Neutrophil (primary cell): ENCODE results near the gene OLFML1.

Experiments
- H3K27ac ChIP-seq: fragments of 200-600 bp; sonication (generic); 2 replicates; pipeline ENCODE4 v1.5.1; 2016; ENCODE audit warnings: mild to moderate bottlenecking, moderate library complexity
- H3K27me3 ChIP-seq: fragments of 200-600 bp; sonication (generic); 2 replicates; pipeline ENCODE4 v1.6.0; 2016; ENCODE audit warnings: mild to moderate bottlenecking
- H3K36me3 ChIP-seq: fragments of 200-600 bp; sonication (generic); 2 replicates; pipeline ENCODE4 v1.5.1; 2017
- H3K4me1 ChIP-seq, 2 experiments: fragments of 200-600 bp in 1 of 2; sonication (generic) in 1 of 2; 1 replicate in 1 of 2; 2 replicates in 1 of 2; pipeline versions ENCODE4 v1.5.1 to v1.6.1; 2013 to 2016; ENCODE audit warnings: low read depth in 1 of 2, low read length in 1 of 2, mild to moderate bottlenecking in 1 of 2, moderate library complexity in 1 of 2; ENCODE audit not compliant: control insufficient read depth in 1 of 2, insufficient read depth in 1 of 2
- H3K4me3 ChIP-seq, 2 experiments: fragments of 200-600 bp in 1 of 2; sonication (generic) in 1 of 2; 1 replicate in 1 of 2; 2 replicates in 1 of 2; pipeline ENCODE4 v1.5.1; 2013 to 2016; ENCODE audit warnings: low read depth in 1 of 2, low read length in 1 of 2, mild to moderate bottlenecking in 1 of 2, moderate library complexity in 1 of 2
- H3K9me3 ChIP-seq: fragments of 200-600 bp; sonication (generic); 2 replicates; pipeline ENCODE4 v1.5.1; 2016
- TF ChIP-seq, protein P1 (sequence below): fragments of 200-600 bp; sonication (generic); IDR thresholded peaks from 2 replicates; pipeline ENCODE4 v1.5.1; 2016; ENCODE audit warnings: antibody characterized with exemption

Gene OLFML1

DNA sequence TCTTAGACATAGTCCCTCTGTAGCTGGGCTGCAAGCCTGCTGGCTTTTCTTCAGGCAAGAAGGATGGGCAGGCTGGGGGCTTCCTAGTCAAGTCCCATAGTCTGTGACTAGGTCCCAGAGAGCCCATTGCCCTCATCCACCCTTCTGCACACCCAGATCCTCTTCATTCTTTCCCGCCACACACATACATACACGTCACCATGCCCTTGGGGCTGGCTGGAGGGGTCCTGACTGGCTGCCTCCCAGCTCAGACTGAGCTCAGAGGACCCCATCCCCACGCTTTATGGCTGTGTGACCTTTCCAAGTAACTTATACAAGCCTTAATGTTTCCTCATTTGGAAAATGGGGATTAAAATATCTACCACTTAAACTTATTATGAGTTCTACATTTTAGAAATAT is 14.9 kb downstream of the OLFML1 start:
- H3K4me1 ChIP-seq: peaks cover 0 to 21% of the 10 kb centered on the region in 2 experiments

DNA sequence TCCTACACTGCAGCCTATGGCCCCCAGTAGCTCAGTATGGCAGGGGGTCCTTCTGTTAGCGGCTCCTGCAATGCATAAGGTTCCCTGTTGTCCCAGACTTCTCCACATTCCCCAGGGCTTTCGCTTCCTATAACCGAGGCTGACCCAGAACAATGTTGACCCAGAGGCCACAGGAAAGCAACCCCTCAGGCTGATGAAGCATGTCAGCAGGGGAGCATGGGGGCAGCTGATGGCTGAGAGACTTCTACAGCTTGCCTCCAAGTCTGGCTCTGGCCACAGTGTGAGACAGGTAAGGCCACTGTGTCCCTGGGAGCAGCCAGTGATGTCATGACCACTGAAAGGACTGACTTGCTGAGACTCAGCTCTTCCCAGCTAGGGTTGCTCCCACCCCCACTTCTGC is 15.9 kb downstream of the OLFML1 start:
- H3K36me3 ChIP-seq: no peaks in the 10 kb centered on the region
- no peaks in the 10 kb centered on the region for H3K9me3 ChIP-seq
- H3K27ac ChIP-seq: no peak overlapping the region
- TF ChIP-seq, protein P1, sequence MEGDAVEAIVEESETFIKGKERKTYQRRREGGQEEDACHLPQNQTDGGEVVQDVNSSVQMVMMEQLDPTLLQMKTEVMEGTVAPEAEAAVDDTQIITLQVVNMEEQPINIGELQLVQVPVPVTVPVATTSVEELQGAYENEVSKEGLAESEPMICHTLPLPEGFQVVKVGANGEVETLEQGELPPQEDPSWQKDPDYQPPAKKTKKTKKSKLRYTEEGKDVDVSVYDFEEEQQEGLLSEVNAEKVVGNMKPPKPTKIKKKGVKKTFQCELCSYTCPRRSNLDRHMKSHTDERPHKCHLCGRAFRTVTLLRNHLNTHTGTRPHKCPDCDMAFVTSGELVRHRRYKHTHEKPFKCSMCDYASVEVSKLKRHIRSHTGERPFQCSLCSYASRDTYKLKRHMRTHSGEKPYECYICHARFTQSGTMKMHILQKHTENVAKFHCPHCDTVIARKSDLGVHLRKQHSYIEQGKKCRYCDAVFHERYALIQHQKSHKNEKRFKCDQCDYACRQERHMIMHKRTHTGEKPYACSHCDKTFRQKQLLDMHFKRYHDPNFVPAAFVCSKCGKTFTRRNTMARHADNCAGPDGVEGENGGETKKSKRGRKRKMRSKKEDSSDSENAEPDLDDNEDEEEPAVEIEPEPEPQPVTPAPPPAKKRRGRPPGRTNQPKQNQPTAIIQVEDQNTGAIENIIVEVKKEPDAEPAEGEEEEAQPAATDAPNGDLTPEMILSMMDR: no peak
- no peaks in the 10 kb centered on the region for H3K27me3 ChIP-seq
- H3K4me1 ChIP-seq: peaks cover 0 to 14% of the 10 kb centered on the region in 2 experiments
- no peak overlapping the region for H3K4me3 ChIP-seq

More for the DNA sequence above, 14.9 kb downstream of the OLFML1 start:
- no peak overlapping the region for H3K27ac ChIP-seq
- TF ChIP-seq, protein P1: no peak
- H3K4me3 ChIP-seq: no peak overlapping the region
- no peaks in the 10 kb centered on the region for H3K27me3 ChIP-seq
- no peaks in the 10 kb centered on the region for H3K36me3 ChIP-seq
- no peaks in the 10 kb centered on the region for H3K9me3 ChIP-seq

DNA sequence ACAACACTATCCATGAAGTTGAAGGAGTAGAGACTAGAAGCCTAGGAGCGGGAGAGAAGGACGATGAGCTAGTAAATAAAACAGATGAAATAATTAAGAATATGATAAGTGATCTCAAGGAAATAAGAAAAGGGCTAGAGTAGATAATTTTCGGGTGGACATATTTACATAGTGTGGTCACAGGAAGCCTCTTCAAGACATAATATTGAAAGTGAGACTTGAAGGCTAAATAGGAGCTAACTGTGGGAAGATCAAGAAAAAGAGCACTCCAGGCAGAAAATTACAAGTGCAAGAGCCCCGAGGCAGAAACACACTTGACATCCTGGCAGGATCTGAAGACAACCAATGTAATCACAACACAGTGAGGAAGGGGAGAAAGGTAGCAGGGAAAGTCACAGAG is 16.6 kb downstream of the OLFML1 start:
- H3K27ac ChIP-seq: no peak overlapping the region
- TF ChIP-seq, protein P1: no peak
- no peak overlapping the region for H3K4me3 ChIP-seq
- H3K36me3 ChIP-seq: no peaks in the 10 kb centered on the region
- no peaks in the 10 kb centered on the region for H3K9me3 ChIP-seq
- peaks cover 0 to 8% of the 10 kb centered on the region in 2 experiments for H3K4me1 ChIP-seq
- H3K27me3 ChIP-seq: no peaks in the 10 kb centered on the region

DNA sequence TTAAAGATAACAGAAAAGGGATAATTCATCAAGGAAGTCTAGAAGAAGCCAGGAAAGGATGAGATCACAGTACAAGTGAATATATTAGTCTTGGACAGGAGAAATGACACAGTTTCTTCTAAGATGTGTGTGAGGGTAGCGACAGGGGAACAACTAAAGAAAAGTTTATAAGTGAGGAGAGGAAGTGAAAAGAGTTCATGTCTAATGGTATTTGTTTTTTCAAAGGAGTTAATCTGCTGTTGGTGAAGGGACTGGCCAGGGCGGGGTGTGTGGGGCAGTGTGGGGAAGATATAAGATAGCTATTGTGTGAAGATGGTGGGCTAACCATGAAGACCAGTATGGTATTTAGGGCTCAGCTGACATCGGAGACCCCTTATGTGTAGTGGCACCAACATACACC is 20.9 kb downstream of the OLFML1 start:
- TF ChIP-seq, protein P1: no peak
- no peaks in the 10 kb centered on the region for H3K9me3 ChIP-seq
- no peaks in the 10 kb centered on the region for H3K27me3 ChIP-seq
- no peaks in the 10 kb centered on the region for H3K4me1 ChIP-seq
- no peak overlapping the region for H3K4me3 ChIP-seq
- no peaks in the 10 kb centered on the region for H3K36me3 ChIP-seq
- no peak overlapping the region for H3K27ac ChIP-seq

DNA sequence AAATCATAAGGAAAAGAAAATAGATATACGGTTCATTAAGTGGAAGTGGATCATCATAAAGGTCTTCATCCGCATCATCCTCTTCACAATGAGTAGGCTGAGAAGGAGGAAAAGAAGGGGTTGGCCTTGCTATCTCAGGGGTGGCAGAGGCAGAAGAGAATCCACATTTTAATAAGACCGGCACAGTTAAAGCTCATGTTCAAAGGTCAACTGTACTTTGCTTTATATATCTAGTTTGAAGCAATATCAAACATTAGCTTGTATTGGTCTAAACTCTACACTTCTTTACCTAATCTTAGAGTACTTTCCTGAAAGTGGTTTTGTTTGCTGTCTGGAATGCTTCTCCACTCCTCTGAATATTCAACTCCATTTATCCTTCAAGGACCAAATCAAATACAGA is 22.8 kb downstream of the OLFML1 start:
- peaks cover 11 to 17% of the 10 kb centered on the region in 2 experiments for H3K4me1 ChIP-seq
- TF ChIP-seq, protein P1: no peak
- H3K9me3 ChIP-seq: no peaks in the 10 kb centered on the region
- H3K27ac ChIP-seq: no peak overlapping the region
- no peaks in the 10 kb centered on the region for H3K27me3 ChIP-seq
- no peak overlapping the region for H3K4me3 ChIP-seq
- no peaks in the 10 kb centered on the region for H3K36me3 ChIP-seq

DNA sequence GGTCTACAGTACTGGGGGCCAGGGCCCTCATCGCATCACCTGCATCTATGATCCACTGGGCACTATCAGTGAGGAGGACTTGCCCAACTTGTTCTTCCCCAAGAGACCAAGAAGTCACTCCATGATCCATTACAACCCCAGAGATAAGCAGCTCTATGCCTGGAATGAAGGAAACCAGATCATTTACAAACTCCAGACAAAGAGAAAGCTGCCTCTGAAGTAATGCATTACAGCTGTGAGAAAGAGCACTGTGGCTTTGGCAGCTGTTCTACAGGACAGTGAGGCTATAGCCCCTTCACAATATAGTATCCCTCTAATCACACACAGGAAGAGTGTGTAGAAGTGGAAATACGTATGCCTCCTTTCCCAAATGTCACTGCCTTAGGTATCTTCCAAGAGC is 24.7 kb downstream of the OLFML1 start:
- Histone ChIP-seq H3K27ac (no peak overlapping the region), H3K4me1 (peaks cover 20 to 27% of the 10 kb centered on the region in 2 experiments), H3K27me3 (peaks cover 10% of the 10 kb centered on the region), H3K36me3 (no peaks in the 10 kb centered on the region), H3K4me3 (no peak overlapping the region), H3K9me3 (no peaks in the 10 kb centered on the region)
- TF ChIP-seq, protein P1: no peak
